HUDEP-2 (cell line): ENCODE measurements around the gene CCDC88C.
"Not testable (repeated sequence)": the region's sequence is repeated elsewhere in the genome, so short reads cannot be mapped to it uniquely, and the experiment has no call there.

Experiments used
- DNase-seq, 76 experiments: peaks; one replicate each; lab custom pipeline; 2025; ENCODE audit not compliant: unreplicated experiment in 76 of 76; lab: John Stamatoyannopoulos, UW

CCDC88C gene, protein sequence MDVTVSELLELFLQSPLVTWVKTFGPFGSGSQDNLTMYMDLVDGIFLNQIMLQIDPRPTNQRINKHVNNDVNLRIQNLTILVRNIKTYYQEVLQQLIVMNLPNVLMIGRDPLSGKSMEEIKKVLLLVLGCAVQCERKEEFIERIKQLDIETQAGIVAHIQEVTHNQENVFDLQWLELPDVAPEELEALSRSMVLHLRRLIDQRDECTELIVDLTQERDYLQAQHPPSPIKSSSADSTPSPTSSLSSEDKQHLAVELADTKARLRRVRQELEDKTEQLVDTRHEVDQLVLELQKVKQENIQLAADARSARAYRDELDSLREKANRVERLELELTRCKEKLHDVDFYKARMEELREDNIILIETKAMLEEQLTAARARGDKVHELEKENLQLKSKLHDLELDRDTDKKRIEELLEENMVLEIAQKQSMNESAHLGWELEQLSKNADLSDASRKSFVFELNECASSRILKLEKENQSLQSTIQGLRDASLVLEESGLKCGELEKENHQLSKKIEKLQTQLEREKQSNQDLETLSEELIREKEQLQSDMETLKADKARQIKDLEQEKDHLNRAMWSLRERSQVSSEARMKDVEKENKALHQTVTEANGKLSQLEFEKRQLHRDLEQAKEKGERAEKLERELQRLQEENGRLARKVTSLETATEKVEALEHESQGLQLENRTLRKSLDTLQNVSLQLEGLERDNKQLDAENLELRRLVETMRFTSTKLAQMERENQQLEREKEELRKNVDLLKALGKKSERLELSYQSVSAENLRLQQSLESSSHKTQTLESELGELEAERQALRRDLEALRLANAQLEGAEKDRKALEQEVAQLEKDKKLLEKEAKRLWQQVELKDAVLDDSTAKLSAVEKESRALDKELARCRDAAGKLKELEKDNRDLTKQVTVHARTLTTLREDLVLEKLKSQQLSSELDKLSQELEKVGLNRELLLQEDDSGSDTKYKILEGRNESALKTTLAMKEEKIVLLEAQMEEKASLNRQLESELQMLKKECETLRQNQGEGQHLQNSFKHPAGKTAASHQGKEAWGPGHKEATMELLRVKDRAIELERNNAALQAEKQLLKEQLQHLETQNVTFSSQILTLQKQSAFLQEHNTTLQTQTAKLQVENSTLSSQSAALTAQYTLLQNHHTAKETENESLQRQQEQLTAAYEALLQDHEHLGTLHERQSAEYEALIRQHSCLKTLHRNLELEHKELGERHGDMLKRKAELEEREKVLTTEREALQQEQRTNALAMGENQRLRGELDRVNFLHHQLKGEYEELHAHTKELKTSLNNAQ (N-terminal part only)

DNA sequence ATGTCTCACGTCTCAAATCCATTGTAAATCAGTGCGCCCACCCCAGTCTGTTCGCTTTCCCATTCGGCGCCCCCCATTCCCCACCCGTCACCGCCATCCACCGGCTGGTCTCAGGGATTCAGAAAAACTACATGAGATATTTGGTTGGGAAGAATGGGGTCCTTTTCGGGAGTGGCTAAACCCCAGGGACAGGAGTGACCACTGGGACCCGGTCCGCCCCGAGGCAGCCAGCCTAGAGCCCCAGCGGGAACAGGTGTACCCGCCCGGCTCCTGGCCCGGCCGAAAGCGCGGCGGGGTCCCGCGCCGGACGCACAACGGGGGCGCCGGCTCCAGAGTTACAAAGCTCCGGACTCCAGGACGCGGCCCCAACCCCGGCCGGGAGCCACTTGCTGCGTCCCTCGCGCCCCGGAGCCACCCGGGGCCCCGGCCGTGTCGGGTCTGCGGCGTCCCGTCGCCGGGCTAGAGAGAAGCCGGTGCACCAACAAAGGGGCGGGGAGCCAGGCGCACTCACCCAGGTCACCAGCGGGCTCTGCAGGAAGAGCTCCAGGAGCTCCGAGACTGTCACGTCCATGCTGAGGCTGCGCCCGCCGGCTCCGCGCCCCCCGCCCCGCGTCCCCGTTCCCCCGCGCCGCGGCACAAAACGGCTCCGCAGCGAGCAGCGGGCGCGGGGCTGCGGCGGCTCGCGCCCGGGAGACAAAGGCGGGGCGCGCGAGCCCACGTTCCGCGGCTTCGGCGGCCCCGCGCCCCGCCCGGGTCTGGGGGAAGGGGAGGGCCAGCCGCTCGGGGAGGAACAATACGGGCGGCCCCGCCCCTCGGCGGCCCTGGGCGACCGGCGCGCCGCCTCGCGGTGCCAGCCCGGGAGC, at the start of gene CCDC88C:
CCDC88C (minus strand) TSS at position 701 of the 863 bp plus-strand sequence; CDS start at position 571, 130 bp downstream.
- DNase-seq = peak in 63 of 76 experiments; percentile 14 to 81 (median 60)

DNA sequence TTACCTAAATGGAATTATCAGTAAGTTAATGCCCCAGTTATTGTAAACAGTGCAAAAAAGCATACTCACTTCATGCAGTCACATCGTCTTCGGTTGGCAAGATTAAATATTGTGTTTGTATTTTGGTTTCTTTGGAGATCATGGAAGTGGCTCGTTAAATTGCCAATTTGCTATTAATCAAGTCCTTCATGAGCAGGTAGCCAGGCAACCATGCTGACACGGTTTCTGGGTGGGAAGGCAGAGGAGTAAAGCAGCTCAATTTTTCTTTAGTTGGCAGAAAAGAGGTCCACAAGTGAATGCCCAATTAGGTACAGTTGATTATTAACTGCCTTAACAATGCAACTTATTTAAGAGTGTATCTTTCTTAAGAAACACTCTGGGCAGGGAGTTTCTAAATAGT, 48.6 kb upstream of the CCDC88C start:
- no peak for DNase-seq

DNA sequence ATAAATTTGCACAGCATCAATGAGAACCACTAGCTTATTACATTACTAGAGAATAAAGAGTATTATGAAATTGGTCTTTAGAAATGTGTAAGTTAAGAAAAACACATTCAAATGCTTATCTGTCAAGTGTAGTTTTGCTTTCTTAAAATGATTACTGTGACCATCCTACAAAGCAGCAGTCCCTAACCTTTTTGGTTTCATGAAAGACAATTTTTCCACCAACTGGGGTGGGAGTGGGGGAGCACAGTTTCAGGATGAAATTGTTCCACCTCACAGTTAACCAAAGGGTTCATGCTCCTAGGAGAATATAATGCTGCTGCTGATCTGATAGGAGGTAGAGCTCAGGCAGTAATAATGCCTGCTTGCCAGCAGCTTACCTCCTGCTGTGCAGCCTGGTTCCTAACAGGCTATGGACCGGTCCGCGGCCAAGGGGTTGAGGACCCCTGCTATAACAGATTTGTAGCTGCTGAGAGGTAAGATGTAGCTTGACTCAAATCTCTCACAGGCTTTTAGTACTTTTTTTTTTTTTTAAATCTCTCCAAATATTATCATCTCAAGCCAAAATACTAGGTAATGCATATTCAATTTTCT, 47.1 kb upstream of the CCDC88C start:
- DNase-seq = no peak

DNA sequence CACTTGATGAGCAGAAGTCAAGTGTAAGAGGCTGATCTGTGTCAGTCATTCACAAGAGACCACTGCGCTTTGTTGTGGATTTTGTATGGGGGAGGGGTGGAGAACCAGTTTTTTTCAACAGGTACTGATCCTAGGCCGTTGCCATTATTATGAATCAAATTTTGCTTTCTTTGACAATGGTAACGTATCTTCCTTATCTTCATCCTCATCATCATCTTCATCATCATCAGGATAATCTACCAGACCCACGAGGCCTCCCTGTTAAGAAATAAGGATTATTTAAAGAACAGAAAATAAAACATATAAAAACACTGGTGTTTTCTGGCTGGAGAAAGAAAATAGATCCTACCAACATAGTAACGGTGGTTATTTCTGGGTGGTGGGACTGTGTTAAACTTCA, 41.0 kb upstream of the CCDC88C start:
- DNase-seq = no peak

DNA sequence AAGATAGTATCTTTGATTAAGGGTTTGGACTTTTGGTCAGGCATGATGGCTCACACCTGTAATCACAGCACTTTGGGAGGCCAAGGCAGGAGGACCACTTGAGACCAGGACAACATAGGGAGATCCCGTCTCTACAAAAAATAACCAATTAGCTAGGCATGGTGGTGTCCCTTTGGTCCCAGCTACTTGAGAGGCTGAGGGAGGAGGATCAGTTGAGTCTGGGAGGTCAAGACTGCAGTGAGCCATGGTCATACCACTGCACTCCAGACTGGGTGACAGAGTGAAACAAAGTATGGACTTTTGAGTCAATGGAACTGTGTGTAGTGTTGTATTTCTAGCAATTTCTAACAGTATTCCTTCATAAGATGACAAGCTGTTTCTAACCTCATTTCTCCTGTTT, 38.7 kb upstream of the CCDC88C start:
- no peak for DNase-seq

DNA sequence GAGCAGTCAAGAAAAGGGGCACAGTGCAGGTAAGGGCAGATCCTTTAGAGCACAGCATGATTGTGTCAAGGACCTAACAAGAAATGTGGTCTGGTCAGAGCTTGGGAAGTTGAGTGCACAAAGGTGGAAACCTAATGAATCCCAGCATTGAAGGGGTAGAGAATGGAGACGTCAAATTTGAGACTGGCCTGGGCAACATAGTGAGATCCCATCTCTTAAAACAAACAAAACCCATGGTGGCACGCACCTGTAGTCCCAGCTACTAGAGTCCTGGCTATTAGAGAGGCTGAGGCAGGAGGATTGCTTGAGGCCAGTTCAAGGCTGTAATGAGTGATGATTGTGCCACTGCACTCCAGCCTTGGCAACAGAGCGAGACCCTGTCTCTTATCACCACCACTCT, 37.0 kb upstream of the CCDC88C start:
- DNase-seq = peak in 1 of 76 experiments; percentile 1

DNA sequence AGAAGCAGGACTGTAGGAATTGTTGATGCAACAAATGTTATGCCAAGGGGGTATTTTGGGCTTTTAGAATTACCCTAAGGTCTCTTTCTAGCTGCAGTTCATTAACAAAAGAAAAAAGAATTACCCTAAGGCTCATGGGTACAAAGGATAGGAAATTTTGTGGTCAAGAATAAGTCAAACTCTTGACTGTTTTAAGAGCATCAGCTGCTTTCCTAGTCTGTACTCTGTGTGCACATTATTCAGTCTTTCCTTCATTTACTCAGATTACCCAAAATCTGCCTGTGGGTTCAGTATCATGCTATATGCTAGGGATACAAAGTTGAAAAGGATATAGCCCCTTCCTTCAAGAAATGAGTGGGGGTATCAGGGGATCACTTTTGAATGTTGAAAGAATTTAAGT, 36.5 kb upstream of the CCDC88C start:
- DNase-seq = no peak

DNA sequence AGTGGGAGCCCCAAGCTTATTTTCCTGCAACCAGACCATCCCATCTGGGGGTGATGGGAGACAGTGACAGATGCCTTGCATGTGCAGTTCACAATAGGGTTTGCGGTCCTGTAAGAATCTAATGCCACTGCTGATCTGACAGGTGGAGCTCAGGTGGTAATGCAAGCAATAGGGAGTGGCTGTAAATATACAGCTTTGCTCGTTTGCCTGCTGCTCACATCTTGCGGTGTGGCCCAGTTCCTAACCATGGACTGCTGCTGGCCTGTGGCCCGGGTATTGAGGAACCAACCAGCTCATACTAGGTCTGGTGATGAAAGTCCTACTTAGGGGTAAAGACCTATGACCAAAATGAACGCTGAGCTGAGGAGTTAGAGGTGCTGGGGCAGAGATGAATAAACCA, 36.1 kb upstream of the CCDC88C start:
- no peak for DNase-seq

DNA sequence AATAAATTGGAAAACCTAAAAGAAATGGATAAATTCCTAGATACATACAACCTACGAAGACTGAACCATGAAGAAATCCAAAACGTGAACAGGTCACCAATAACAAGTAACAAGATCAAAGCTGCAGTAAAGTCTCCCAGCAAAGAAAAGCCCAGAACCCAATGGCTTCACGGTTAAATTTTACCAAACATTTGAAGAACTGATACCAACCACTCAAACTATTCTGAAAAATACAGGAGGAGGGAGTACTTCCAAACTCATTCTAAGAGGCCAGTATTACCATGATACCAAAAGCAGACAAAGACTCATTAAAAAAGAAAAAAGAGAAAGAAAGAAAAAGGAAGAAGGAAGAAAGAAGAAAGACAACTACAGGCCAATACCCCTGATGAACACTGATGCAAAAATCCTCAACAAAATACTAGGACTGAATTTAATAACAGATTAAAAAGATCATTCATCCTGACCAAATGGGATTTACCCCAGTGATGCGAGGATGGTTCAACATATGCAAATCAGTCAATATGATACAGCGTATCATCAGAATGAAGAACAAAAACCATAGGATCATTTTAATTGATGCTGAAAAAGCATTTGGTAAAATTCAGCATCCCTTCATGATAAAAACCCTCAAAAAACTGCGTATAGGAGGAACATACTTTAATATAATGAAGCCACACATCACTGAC, 26.9 kb upstream of the CCDC88C start:
- no peak for DNase-seq

DNA sequence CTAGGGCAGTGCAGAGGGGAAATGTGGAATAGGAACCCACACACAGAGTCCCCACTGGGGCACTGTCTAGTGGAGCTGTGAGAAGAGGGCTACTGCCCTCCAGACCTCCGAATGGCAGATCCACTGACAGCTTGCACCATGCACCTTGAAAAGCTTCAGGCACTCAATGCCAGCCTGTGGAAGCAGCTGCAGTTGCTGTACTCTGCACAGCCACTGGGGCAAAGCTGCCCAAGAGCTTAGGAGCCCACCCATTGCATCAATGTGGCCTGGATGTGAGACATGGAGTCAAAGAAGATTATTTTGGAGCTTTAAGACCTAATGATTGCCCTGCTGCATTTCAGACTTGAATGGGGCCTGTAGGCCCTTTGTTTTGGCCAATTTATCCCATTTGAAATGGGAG, 21.7 kb upstream of the CCDC88C start:
- no peak for DNase-seq

DNA sequence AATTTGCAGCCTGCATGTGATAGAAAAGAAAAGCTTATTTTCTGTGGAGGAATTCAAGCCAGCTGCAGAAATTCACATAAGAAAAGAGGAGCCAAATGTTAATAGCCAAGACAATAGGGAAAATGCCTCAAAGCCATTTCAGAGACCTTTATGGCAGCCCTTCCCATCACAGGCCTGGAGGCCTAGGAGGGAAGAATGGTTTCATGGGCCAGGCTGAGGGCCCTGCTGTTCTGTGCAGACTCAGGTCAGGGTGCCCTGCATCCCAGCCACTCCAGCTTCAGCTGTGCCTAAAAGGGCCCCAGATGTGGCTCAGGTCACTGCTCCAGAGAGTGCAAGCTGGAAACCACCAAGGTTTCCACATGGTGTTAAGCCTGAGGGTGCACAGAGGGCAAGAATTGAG, 21.2 kb upstream of the CCDC88C start:
- DNase-seq = no peak

DNA sequence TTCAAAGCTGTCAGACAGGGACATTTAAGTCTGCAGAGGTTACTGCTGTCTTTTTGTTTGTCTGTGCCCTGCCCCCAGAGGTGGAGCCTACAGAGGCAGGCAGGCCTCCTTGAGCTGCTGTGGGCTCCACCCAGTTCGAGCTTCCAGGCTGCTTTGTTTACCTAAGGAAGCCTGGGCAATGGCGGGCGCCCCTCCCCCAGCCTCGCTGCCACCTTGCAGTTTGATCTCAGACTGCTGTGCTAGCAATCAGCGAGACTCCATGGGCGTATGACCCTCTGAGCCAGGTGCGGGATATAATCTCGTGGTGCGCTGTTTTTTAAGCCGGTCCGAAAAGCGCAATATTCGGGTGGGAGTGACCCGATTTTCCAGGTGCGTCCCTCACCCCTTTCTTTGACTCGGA, 18.6 kb upstream of the CCDC88C start:
- not testable (repeated sequence) for DNase-seq

DNA sequence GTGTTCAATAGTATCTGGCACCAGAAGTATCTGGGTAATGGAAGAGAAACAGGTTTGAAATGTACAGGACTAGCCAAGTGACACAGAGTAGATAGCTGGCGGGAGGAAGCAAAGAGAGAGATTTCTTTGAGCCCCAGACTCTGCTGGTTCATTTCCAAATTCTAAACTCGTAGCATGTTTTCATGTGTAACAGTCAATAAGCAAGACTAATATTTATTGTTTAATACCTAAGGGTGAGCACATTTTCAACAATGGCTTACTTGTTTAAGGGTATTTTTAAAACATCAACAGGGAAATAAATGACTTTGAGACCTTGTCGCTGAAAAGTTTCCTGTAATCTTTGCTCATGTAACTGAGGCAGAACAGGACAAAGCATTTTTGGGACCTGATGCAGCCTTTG, 11.8 kb upstream of the CCDC88C start:
- no peak for DNase-seq

DNA sequence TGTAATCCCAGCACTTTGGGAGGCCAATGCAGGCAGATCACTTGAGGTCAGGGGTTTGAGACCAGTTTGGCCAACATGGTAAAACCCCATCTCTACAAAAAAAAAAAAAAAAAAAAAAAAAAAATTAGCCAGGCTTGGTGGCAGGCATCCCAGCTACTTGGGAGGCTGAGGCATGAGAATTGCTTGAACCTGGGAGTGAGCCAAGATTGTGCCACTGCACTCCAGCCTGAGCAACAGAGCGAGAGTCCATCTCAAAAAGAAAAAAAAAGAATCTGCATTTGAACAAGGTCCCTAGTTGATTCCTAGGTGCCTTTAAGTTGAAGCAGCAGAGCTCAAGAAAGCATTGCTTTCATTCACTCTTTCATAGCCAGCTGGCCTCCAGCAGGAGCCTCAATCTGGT, 11.3 kb upstream of the CCDC88C start:
- not testable (repeated sequence) for DNase-seq

DNA sequence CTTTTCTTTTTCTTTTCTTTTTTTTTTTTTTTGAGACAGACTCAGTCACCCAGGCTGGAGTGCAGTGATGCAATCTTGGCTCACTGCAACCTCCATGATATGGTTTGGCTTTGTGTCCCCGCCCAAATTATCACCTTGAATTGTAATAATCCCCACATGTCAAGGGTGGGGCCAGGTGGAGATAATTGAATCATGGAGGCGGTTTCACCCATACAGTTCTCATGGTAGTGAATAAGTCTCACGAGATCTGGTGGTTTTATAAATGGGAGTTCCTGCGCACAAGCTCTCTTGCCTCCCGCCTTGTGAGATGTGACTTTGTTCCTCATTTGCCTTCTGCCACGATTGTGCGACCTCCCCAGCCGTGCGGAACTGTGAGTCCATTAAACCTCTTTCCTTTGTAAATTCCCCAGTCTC, 7.9 kb upstream of the CCDC88C start:
- DNase-seq = peak in 2 of 76 experiments; percentile 14 to 21

DNA sequence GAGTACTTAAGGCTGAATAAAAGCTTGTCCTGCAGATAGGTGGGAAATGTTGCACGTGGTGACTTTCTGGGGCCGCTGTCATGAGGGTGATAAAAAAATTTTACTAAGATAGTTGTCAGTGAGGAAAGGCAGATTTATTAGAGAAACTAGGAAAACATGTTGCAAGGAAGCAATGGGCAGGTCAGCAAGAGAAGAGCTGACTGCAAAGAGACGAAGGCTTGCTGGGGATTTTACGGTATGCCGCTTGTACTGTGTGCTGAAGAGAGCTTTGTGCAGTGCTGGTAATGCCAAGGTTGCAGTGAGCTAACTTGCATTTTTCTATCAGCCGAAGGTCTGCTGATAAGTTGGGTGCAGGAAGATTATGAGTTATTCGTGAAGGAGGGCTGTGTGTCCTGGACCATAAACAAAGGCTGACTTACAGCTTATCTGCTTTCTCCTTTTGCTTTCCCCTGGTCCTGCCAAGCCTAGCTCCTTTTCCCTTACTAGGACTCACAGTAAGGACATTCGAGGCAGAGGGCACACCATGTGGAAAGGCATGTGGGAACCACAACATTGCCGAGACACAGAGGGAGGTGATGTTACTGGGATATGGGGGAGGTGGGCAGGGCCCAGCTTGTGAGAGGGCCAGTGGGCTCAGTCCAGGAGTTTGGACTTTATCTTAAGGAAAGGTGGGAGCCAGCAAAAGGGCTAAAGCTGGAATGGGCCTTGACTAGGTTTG, 7.4 kb upstream of the CCDC88C start:
- DNase-seq = no peak

DNA sequence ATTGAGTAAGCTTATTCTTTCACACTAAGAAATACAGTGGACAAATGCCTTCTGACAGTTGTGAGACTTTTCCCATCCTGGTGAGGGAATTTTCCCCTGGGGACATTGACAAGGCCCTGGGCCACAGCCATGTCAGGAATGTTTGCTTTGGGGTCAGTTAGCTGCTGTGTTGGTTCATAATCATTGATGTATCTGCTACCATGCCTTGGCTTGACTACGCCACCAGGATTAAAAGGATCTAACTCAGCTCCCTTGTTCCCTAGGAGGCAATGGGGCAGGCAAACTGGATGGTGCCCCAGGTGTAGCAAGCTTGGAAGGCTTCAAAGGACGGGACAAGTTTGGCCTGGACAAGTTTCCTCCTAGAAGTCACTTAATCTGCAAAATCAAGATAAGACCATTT, 3.1 kb upstream of the CCDC88C start:
- no peak for DNase-seq

DNA sequence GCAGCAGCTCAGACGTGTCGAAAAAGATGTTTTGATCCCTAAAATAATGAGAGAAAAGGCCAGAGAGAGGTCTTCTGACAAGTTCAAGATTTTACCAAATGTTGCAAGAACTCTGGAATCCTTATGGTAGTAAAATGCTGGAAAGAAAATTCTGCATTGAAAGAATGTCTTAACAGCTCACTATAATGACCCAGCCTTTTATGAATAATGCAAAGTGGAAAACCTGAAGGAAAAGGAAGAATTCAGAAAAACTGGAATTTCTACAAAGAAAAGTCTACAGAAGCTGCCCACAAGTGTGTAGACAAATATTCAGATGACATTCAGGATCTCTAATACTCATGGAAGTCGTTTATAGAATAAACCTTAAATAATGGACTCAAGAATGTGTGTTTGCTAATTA, 1.8 kb upstream of the CCDC88C start:
- no peak for DNase-seq
